IMR-90 (cell line): ENCODE results near the gene EFHC1. TPM values are rescaled to one million over a fixed set of nuclear protein-coding genes. Genes with fewer than 3 reads are reported as not detected.

Experiments
- CEBPB ChIP-seq: IDR thresholded peaks from 2 replicates; pipeline ENCODE4 v1.6.1; 2012; ENCODE audit warnings: low read depth, low read length, improper control_type of control experiment
- MXI1 ChIP-seq: IDR thresholded peaks from 2 replicates; pipeline ENCODE4 v1.6.1; 2012; ENCODE audit warnings: low read depth, mild to moderate bottlenecking, low read length, moderate library complexity, borderline replicate concordance
- RCOR1 ChIP-seq: IDR thresholded peaks from 2 replicates; pipeline ENCODE4 v1.6.1; 2012; ENCODE audit warnings: mild to moderate bottlenecking, low read length, improper control_type of control experiment; ENCODE audit not compliant: insufficient replicate concordance
- RFX5 ChIP-seq: IDR thresholded peaks from 2 replicates; pipeline ENCODE4 v1.8.0; 2012; ENCODE audit warnings: low read depth, mild to moderate bottlenecking, low read length, moderate library complexity
- USF2 ChIP-seq: fragments of 150-350 bp; IDR thresholded peaks from 2 replicates; pipeline ENCODE4 v1.6.1; 2017; ENCODE audit warnings: mild to moderate bottlenecking, antibody characterized with exemption, low read length, low read depth
- polyA plus RNA-seq, 3 experiments: library from polyadenylated mRNA; depleted of rRNA; stranded (reverse); fragments of >200 nt; gene quantifications; 2 replicates each; pipeline ENCODE4 v1.2.3, GENCODE V29; 2012; ENCODE audit warnings: low replicate concordance in 1 of 3
- total RNA-seq: library from RNA; depleted of rRNA; stranded (reverse); fragments of >200 nt; gene quantifications from 2 replicates; pipeline ENCODE4 v1.2.3, GENCODE V29; 2012

The EFHC1 gene
- total and polyA plus RNA-seq, 2 of the 4 experiments (the other 2 are of a cell fraction), result 14.0 to 23.0 TPM

- TF ChIP-seq USF2, result no peak
- no peak for TF ChIP-seq MXI1
- TF ChIP-seq RCOR1, result no peak
- no peak for TF ChIP-seq RFX5
- TF ChIP-seq CEBPB, result no peak
These were observed 78.9 kb downstream of the EFHC1 start (continued) for GRCh38 chr6:52499026-52499425.
